Caco-2 (cell line): ENCODE measurements around the gene PPP2R5C. TPM values are rescaled to one million over a fixed set of nuclear protein-coding genes. Genes with fewer than 3 reads are reported as not detected.

Experiments used
- BruUV-seq: library from RNA; stranded (reverse); fragments of 400-500 nt; replicated peaks from 2 replicates; lab custom pipeline; 2021; lab: Mats Ljungman, UMichigan
- CTCF ChIA-PET: fragments of 300-600 bp; sonication (Branson Sonifier 250); formaldehyde crosslinking; loops from one replicate; lab custom pipeline; 2022; ENCODE audit warnings: antibody characterized with exemption; lab: Charles Lee
- POLR2A ChIA-PET: fragments of 300-600 bp; sonication (Branson Sonifier 250); formaldehyde crosslinking; loops from one replicate; lab custom pipeline; 2022; ENCODE audit warnings: antibody characterized with exemption; lab: Charles Lee
- DNase-seq, 2 experiments: peaks; one replicate each; pipeline versions ENCODE4 v3.0.0 to v3.0.0-alpha.2; 2020 to 2022
- H3K27me3 ChIP-seq: replicated peaks from 2 replicates; pipeline ENCODE4 v1.6.0; 2011; ENCODE audit warnings: low read length; ENCODE audit not compliant: control insufficient read depth, insufficient read depth
- H3K36me3 ChIP-seq: 2 replicates; pipeline ENCODE4 v1.5.1; 2011; ENCODE audit warnings: low read length; ENCODE audit not compliant: control insufficient read depth, insufficient read depth
- H3K4me1 ChIP-seq: fragments of 250-450 bp; sonication (Bioruptor Pico); 2 replicates; pipeline ENCODE4 v1.5.1; 2020; ENCODE audit warnings: mild to moderate bottlenecking
- H3K4me3 ChIP-seq: 2 replicates; pipeline ENCODE4 v1.5.1; 2011; ENCODE audit warnings: low read depth, mild to moderate bottlenecking, control low read depth, low read length
- H3K9me3 ChIP-seq: fragments of 250-450 bp; sonication (Bioruptor Pico); 2 replicates; pipeline ENCODE4 v1.5.1; 2020; ENCODE audit warnings: mild to moderate bottlenecking, moderate library complexity
- H3K27ac Mint-ChIP-seq: one replicate; pipeline ENCODE4 v1.8.0; 2022; ENCODE audit warnings: mixed read lengths; ENCODE audit not compliant: unreplicated experiment
- H3K27me3 Mint-ChIP-seq: one replicate; pipeline ENCODE4 v1.8.0; 2022; ENCODE audit warnings: mixed read lengths; ENCODE audit not compliant: insufficient read depth, unreplicated experiment
- H3K36me3 Mint-ChIP-seq: one replicate; pipeline ENCODE4 v1.8.0; 2022; ENCODE audit warnings: mild to moderate bottlenecking, mixed read lengths; ENCODE audit not compliant: insufficient read depth, unreplicated experiment
- H3K4me1 Mint-ChIP-seq: one replicate; pipeline ENCODE4 v1.8.0; 2022; ENCODE audit warnings: low read depth, mixed read lengths; ENCODE audit not compliant: unreplicated experiment
- H3K4me3 Mint-ChIP-seq: one replicate; pipeline ENCODE4 v1.8.0; 2022; ENCODE audit warnings: mild to moderate bottlenecking, moderate library complexity, mixed read lengths; ENCODE audit not compliant: unreplicated experiment
- H3K9me3 Mint-ChIP-seq: one replicate; pipeline ENCODE4 v1.8.0; 2022; ENCODE audit warnings: mixed read lengths; ENCODE audit not compliant: unreplicated experiment
- CTCF ChIP-seq, 2 experiments: fragments of 200-600 bp in 1 of 2; IDR thresholded peaks; 1 replicate in 1 of 2; 2 replicates in 1 of 2; pipeline versions ENCODE4 v1.5.1 to v1.8.0; 2011 to 2022; ENCODE audit warnings: antibody characterized with exemption in 1 of 2, control low read depth in 1 of 2, inconsistent platforms in 1 of 2, low read depth in 1 of 2, low read length in 1 of 2, mild to moderate bottlenecking in 1 of 2, moderate library complexity in 1 of 2; ENCODE audit not compliant: insufficient read depth in 1 of 2, severe bottlenecking in 1 of 2, unreplicated experiment in 1 of 2
- intact Hi-C: fragments of 100-400 bp; cut with micrococcal nuclease; formaldehyde crosslinking; loops from one replicate; pipeline ENCODE4 v1.10.0; 2022; ENCODE audit not compliant: unreplicated experiment
- total RNA-seq: library from RNA; stranded (reverse); gene quantifications from 2 replicates; pipeline ENCODE4 v1.2.3, GENCODE V29; 2022

The PPP2R5C gene
- total RNA-seq, 1 experiment from 2014 or later = 97.5 TPM

- TF ChIP-seq CTCF (IDR thresholded peaks at IDR 0.05; ENCODE audit: insufficient read depth in 1 of 2, low read depth in 1 of 2, low read length in 1 of 2, severe bottlenecking in 1 of 2, unreplicated experiment in 1 of 2) = no peak
- H3K27me3 ChIP-seq = no peaks in the 10 kb centered on the region
- Mint-ChIP-seq H3K9me3 (no peaks in the 10 kb centered on the region), H3K4me1 (no peaks in the 10 kb centered on the region), H3K27ac (no peak overlapping the region), H3K36me3 (no peaks in the 10 kb centered on the region), H3K4me3 (no peak overlapping the region), H3K27me3 (no peaks in the 10 kb centered on the region)
- H3K9me3 ChIP-seq = no peaks in the 10 kb centered on the region
- H3K36me3 ChIP-seq = no peaks in the 10 kb centered on the region; the same call in 1 of the 2 replicates
- ChIA-PET POLR2A (no interaction called here), CTCF (no interaction called here)
- no peaks in the 10 kb centered on the region for H3K4me1 ChIP-seq
- no TSS peak for BruUV-seq
- intact Hi-C loops = no loop called here
- no peak overlapping the region for H3K4me3 ChIP-seq
- DNase-seq = no peak
Measured at GRCh38 chr14:101852785-101853184, 91.3 kb downstream of the PPP2R5C start.

GRCh38 chr14:101853455-101854018, 92.0 kb downstream of the PPP2R5C start:
- TF ChIP-seq CTCF (IDR thresholded peaks at IDR 0.05; ENCODE audit: insufficient read depth in 1 of 2, low read depth in 1 of 2, low read length in 1 of 2, severe bottlenecking in 1 of 2, unreplicated experiment in 1 of 2) = no peak
- POLR2A ChIA-PET = no interaction called here
- no peaks in the 10 kb centered on the region for H3K27me3 ChIP-seq
- H3K9me3 ChIP-seq = no peaks in the 10 kb centered on the region
- no peaks in the 10 kb centered on the region for H3K27me3 Mint-ChIP-seq
- CTCF ChIA-PET = no interaction called here
- no peaks in the 10 kb centered on the region; the same call in 1 of the 2 replicates for H3K36me3 ChIP-seq
- intact Hi-C loops = no loop called here
- no peak for DNase-seq
- no peak overlapping the region for H3K4me3 Mint-ChIP-seq
- H3K36me3 Mint-ChIP-seq = no peaks in the 10 kb centered on the region
- H3K4me3 ChIP-seq = no peak overlapping the region
- H3K9me3 Mint-ChIP-seq = no peaks in the 10 kb centered on the region
- H3K27ac Mint-ChIP-seq = no peak overlapping the region
- H3K4me1 Mint-ChIP-seq = no peaks in the 10 kb centered on the region
- BruUV-seq = no TSS peak
- H3K4me1 ChIP-seq = no peaks in the 10 kb centered on the region

GRCh38 chr14:101854366-101854765, 92.9 kb downstream of the PPP2R5C start:
- no peaks in the 10 kb centered on the region for H3K27me3 ChIP-seq
- Mint-ChIP-seq H3K36me3 (peaks cover 7% of the 10 kb centered on the region), H3K4me1 (no peaks in the 10 kb centered on the region), H3K4me3 (no peak overlapping the region), H3K27me3 (no peaks in the 10 kb centered on the region), H3K9me3 (no peaks in the 10 kb centered on the region), H3K27ac (no peak overlapping the region)
- no peaks in the 10 kb centered on the region; the same call in 1 of the 2 replicates for H3K36me3 ChIP-seq
- intact Hi-C loops = no loop called here
- ChIA-PET CTCF (interaction anchor here (0.6 kb wide), 1 partner anchor 83 kb away, joined by 3 read pairs; no protein-coding TSS in a partner anchor), POLR2A (no interaction called here)
- no peak for DNase-seq
- no peak for TF ChIP-seq CTCF (IDR thresholded peaks at IDR 0.05; ENCODE audit: insufficient read depth in 1 of 2, low read depth in 1 of 2, low read length in 1 of 2, severe bottlenecking in 1 of 2, unreplicated experiment in 1 of 2)
- H3K4me3 ChIP-seq = no peak overlapping the region
- H3K4me1 ChIP-seq = no peaks in the 10 kb centered on the region
- no peaks in the 10 kb centered on the region for H3K9me3 ChIP-seq
- BruUV-seq = no TSS peak
